ENCODE results near the gene HOXA6.

The HOXA6 gene

GRCh38 chr7:27147199-27148030, at the start of gene HOXA6:
TSS of gene HOXA6 (minus strand) at chr7:27147774. CDS start at chr7:27147749, 25 bp downstream.
- no peak for DNase-seq

GRCh38 chr7:27196287-27196767, 48.8 kb upstream of the HOXA6 start:
- DNase-seq, result peak in 1 of 2 donors; percentile 55

- DNase-seq, result no peak
Measured at GRCh38 chr7:27194686-27195379, 47.3 kb upstream of the HOXA6 start.

- no peak for DNase-seq
Measured at GRCh38 chr7:27194002-27194352, 46.4 kb upstream of the HOXA6 start.

GRCh38 chr7:27193335-27194001, 45.9 kb upstream of the HOXA6 start:
- no peak for DNase-seq

- no peak for DNase-seq
Measured at GRCh38 chr7:27192546-27193334, 45.2 kb upstream of the HOXA6 start.

GRCh38 chr7:27191833-27192545, 44.4 kb upstream of the HOXA6 start:
- DNase-seq, result no peak

GRCh38 chr7:27191161-27191731, 43.7 kb upstream of the HOXA6 start:
- DNase-seq, result no peak

GRCh38 chr7:27189997-27190748, 42.6 kb upstream of the HOXA6 start:
- no peak for DNase-seq

- no peak for DNase-seq
Measured at GRCh38 chr7:27189295-27189996, 41.9 kb upstream of the HOXA6 start.

- DNase-seq, result peak in 1 of 2 donors; percentile 34
Measured at GRCh38 chr7:27188386-27189294, 41.1 kb upstream of the HOXA6 start.

GRCh38 chr7:27187475-27188385, 40.2 kb upstream of the HOXA6 start:
- DNase-seq, result no peak

GRCh38 chr7:27186668-27187474, 39.3 kb upstream of the HOXA6 start:
- no peak for DNase-seq

GRCh38 chr7:27185854-27186667, 38.5 kb upstream of the HOXA6 start:
- no peak for DNase-seq

- no peak for DNase-seq
Measured at GRCh38 chr7:27185013-27185853, 37.7 kb upstream of the HOXA6 start, which contains the start of gene HOXA11. TSS of gene HOXA11 (minus strand) at chr7:27185232. CDS start at chr7:27185144, 88 bp downstream.

All from bone marrow (tissue), 2 donors.